ENCODE data around the gene LRRFIP1. TPM values are rescaled to one million over a fixed set of nuclear protein-coding genes. Genes with fewer than 3 reads are reported as not detected.
A peak's percentile ranks its signal among the peaks of the same experiment; 100 is the strongest.

Gene LRRFIP1
- total RNA-seq, 4 donors from 2014 or later = 142 to 213 (median 191) TPM

DNA sequence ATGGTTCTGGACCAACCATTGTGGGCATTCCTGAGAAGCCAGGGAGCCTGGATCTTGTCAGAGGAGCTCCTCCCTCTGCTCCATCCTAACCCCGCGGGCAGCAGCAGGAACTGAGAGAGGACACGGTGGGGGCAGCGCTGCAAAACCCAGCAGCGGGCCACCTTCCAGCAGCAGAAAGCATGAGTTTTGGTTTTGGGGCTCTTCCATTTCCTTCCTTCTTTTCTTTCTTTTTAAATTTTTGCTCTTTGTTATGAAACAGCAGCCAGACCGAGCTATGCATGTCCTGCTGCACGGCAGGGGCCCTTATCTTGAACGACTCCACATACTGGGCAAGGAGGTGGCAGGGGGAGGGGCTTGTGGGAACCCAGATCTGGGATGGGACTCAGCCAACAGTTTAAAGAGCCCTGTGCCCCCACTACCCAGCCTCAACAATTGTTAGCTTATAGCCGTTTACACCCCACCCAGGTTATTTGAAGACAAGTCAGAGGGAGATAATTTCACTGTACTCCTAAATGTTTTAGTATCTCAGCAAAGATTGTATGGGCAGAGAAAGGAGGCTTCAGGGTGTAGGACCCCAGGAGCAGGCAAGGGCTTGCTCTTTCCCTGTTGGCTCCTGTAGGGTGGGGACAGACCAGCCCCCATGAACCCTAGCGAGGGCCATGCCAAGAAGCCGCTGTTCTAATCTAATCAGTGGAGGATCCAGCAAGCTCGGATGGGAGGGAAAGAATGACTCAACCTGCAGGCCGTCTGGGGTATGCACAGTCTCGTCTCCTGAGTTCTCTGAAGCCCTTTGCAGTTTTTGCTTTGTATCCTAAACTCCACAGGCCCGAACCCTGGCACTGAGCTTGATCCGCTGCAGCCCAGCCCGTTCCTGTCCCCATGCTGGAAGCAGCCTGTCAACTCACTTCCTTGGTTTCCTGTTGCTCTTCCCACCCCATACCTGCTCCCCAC is 75.3 kb downstream of the LRRFIP1 start:
- Histone ChIP-seq H3K4me3 (peak overlapping the region; percentile 3 to 22 (median 6)), H3K4me1 (peaks cover 99 to 100% (median 100%) of the 10 kb centered on the region in 4 donors)
- WGBS = 6% methylated on average over 17 of the region's 17 CpGs

GRCh38 chr2:237704501-237705434 is 77.4 kb downstream of the LRRFIP1 start:
- intact Hi-C loops (cut with DNase I) = no loop called here
- TF ChIP-seq POLR2A (IDR thresholded peaks at IDR 0.05; ENCODE audit: low read depth) = no peak
- no peak for TF ChIP-seq CTCF (IDR thresholded peaks at IDR 0.05)
- TF ChIP-seq POLR2AphosphoS5 (IDR thresholded peaks at IDR 0.05) = peak; percentile 10 to 40
- TF ChIP-seq EP300 (IDR thresholded peaks at IDR 0.05) = peak; percentile 22
- 79% methylated on average over 6 of the region's 15 CpGs for WGBS
- H3K27me3 ChIP-seq = no peaks in the 10 kb centered on the region
- H3K36me3 ChIP-seq = peaks cover 0 to 15% (median 9%) of the 10 kb centered on the region in 4 donors
- DNase-seq (ENCODE audit: extremely low spot score) = no peak
- peaks cover 93 to 98% (median 96%) of the 10 kb centered on the region in 4 donors for H3K4me1 ChIP-seq
- H3K9me3 ChIP-seq = no peaks in the 10 kb centered on the region
- H3K4me3 ChIP-seq = no peak overlapping the region
- H3K27ac ChIP-seq (replicated peaks in 1 of 4) = peak overlapping the region; percentile 93 to 100 (median 98)

More for the DNA sequence above, 75.3 kb downstream of the LRRFIP1 start:
- Histone ChIP-seq H3K36me3 (no peaks in the 10 kb centered on the region), H3K9me3 (no peaks in the 10 kb centered on the region), H3K27me3 (no peaks in the 10 kb centered on the region), H3K27ac (replicated peaks in 1 of 4) (peak overlapping the region; percentile 93 to 100 (median 98))
- TF ChIP-seq POLR2A (IDR thresholded peaks at IDR 0.05; ENCODE audit: low read depth) = no peak
- TF ChIP-seq POLR2AphosphoS5 (IDR thresholded peaks at IDR 0.05) = peak; percentile 60 to 64
- DNase-seq (ENCODE audit: extremely low spot score) = no peak
- intact Hi-C loops (cut with DNase I) = no loop called here

DNA sequence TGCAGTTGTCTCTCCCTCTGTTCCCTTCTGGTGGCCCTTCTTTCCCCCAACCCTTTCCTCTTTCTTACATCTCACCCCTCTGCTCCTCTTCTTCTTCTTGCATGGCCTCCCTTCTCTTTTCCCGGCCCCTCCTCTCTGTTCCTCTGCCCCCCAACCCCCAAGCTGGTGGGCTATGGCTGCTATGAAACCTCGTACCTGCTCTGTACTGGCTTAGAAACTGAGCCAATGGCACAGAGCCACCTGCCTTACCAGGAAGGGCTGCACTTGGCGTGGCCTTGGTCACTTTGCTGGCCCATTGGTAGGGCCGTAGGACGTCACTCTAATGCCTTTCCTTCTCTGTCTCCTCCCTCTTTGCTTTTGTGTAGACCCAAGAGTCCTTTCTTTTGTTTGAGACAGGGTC is 78.9 kb downstream of the LRRFIP1 start:
- peaks cover 0 to 30% (median 17%) of the 10 kb centered on the region in 4 donors for H3K36me3 ChIP-seq
- no peaks in the 10 kb centered on the region for H3K9me3 ChIP-seq
- no peaks in the 10 kb centered on the region for H3K27me3 ChIP-seq
- no peak for TF ChIP-seq POLR2A (IDR thresholded peaks at IDR 0.05; ENCODE audit: low read depth)
- TF ChIP-seq CTCF (IDR thresholded peaks at IDR 0.05) = no peak
- no peak for TF ChIP-seq POLR2AphosphoS5 (IDR thresholded peaks at IDR 0.05)
- TF ChIP-seq EP300 (IDR thresholded peaks at IDR 0.05) = no peak
- H3K4me3 ChIP-seq = no peak overlapping the region
- DNase-seq (ENCODE audit: extremely low spot score) = no peak
- H3K4me1 ChIP-seq = peaks cover 78 to 87% (median 82%) of the 10 kb centered on the region in 4 donors
- intact Hi-C loops (cut with DNase I) = no loop called here
- WGBS = 90% methylated on average over 5 of the region's 5 CpGs
- peak overlapping the region; percentile 79 to 100 (median 98) for H3K27ac ChIP-seq (replicated peaks in 1 of 4)

DNA sequence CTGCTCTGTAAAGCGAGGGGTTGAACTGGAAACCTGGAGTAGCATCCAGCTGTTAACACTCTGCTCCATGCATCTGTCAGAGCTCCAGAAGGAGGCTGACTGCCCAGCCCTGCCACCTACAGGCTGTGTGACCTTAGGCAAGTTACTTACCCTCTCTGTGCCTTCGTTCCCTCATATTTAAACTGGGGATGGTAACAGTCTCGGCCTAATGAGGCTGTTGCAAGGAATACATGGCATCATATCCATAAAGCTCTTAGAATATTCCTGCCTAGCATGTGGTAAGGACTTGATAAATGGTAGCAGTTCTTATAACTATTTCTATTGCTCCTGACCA is 80.6 kb downstream of the LRRFIP1 start:
- TF ChIP-seq POLR2A (IDR thresholded peaks at IDR 0.05; ENCODE audit: low read depth) = no peak
- TF ChIP-seq CTCF (IDR thresholded peaks at IDR 0.05) = peak in 1 of 3 experiments; percentile 13
- intact Hi-C loops (cut with DNase I) = no loop called here

More for the DNA sequence above, 80.6 kb downstream of the LRRFIP1 start:
- Histone ChIP-seq H3K9me3 (no peaks in the 10 kb centered on the region), H3K36me3 (peaks cover 0 to 41% (median 28%) of the 10 kb centered on the region in 4 donors), H3K27me3 (no peaks in the 10 kb centered on the region), H3K4me3 (peak overlapping the region in 2 of 4 donors; percentile 9 to 17), H3K4me1 (peaks cover 73 to 87% (median 80%) of the 10 kb centered on the region in 4 donors), H3K27ac (replicated peaks in 1 of 4) (peak overlapping the region; percentile 79 to 100 (median 98))
- WGBS = 85% methylated on average over 2 of the region's 3 CpGs
- no peak for DNase-seq (ENCODE audit: extremely low spot score)

All from esophagus muscularis mucosa (tissue), 4 donors.